Stimulated activated CD4-positive, alpha-beta T cell treated with anti-CD3 and anti-CD28 coated beads, Interleukin-12 subunit alpha, Interleukin-12 subunit beta, amount 100 ng/mL, for 48 hours (primary cell): ENCODE data around the gene SLC2A14.
"Not testable (repeated sequence)": the region's sequence is repeated elsewhere in the genome, so short reads cannot be mapped to it uniquely, and the experiment has no call there.

ENCODE experiments used
- DNase-seq, 3 donors: peaks; one replicate each; pipeline ENCODE4 v3.0.0-alpha.2; 2020; ENCODE audit warnings: low read depth in 2 of 3, low spot score in 1 of 3

The SLC2A14 gene

DNA sequence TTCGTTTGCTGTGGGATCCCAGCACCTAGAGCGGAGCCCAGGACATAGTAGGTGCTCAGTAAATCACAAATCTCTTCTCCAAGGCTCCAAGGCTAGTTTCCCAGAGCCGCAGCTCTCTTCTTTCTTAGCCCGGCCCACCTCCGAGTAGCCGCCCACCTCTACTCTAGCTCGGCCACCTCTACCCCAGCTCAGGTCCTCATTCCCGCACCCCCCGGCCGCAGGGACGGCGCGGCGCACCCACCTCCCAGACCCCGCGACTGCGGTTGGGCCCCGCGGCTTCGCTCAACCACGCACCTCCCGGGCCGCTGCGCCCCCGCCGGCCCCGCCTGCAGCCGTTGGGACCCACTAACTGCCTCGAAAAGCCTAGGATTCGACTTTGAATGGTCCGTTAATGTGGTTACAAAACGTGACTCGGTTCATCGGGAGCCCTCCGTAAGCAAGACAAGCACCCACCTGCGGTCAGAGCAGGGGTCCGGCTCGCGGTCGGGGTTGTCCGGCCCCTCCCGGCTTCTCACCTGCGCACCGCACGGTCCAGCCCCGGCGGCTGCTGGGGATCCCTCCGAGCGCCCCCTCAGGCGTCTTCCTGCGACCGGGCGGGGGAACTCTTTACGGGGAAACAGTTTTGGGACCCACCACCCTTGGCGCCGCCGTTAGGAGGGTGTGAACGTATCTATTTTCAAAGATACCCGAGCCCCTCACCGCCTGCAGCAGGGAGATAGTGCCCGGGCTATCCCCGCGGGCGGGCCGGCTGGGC is at the start of gene SLC2A14:
SLC2A14 (minus strand) TSS at position 350 of the 754 bp plus-strand sequence. CDS start 3,035 bp downstream, outside the sequence.
- no peak for DNase-seq

DNA sequence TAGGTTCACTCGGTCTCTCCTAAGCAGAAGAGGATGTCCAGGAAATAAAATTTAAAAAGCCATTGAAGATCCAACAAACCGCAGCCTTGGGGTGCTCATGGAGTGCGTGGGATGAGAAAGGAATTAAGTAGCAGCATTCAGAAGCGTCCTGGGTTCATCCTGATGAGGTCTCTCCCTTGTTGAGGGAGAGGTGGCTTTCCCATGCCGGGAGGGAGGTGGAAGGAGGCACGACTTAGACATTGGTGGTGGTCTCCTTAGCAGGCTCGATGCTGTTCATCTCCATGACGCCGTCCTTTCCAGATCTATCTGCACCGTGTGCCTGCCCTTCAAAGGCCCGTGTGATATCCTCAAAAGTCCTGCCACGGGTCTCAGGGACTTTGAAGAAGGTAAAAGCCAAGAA is 48.5 kb upstream of the SLC2A14 start:
- not testable (repeated sequence) for DNase-seq

DNA sequence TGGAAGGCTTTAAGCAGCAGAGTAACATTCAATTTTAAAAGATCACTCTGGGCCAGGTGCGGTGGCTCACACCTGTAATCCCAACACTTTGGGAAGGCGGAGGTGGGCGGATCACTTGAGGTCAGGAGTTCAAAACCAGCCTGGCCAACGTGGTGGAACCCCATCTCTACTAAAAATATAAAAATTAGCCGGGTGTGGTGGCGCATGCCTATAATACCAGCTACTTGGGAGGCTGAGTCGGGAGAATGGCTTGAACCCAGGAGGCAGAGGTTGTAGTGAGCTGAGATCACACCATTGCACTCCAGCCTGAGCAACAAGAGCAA is 45.5 kb upstream of the SLC2A14 start:
- not testable (repeated sequence) for DNase-seq

DNA sequence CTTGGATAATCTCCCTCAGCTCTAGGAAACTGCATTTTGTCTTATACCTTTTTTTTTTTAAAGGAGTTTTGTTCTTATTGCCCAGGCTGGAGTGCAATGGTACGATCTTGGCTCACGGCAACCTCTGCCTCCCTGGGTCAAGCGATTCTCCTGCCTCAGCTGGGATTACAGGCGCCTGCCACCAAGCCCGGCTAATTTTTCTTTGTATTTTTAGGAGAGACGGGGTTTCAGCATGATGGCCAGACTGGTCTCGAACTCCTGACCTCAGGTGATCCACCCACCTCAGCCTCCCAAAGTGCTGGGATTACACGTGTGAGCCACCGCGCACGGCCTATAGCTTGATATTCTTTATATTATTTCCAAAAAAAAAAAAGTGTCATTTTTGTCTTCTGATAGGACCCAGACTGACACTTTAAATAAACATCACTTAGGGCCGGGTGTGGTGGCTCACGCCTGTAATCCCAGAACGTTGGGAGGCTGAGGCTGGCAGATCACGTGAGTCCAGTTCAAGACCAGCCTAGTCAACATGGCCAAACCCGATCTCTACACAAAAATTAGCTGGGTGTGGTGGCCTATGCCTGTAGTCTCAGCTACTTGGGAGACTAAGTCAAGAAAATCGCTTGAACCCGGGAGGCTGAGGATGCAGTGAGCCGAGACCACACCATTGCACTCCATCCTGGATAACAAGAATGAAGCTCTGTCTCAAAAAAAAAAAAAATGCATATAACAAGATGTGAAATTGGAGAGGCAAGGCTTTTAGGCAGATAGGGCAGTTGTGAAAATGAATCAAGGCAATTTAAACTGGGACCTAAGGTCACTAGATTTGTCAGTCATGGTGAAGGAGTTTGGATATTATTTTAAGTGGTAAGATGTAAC is 44.9 kb upstream of the SLC2A14 start:
- DNase-seq, result no peak

DNA sequence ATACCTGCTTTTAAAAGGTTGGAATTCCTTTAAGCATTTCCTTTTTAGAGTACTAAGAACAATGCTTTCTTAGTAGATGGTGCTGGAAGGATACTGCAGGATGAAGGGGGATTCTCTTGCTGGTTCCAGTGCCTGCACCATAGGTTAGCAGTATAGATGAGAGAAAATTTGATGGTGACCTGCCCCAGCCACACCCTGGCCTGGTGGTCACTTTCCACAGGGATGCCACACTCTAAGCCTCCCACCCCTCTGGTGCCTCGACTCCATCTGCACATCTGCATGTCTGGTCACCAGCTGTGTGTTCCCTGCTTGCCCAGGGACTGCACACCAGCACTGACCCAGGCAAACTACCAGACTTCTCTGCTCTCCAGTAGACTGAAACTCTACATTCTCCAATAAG is 44.2 kb upstream of the SLC2A14 start:
- DNase-seq, result no peak

DNA sequence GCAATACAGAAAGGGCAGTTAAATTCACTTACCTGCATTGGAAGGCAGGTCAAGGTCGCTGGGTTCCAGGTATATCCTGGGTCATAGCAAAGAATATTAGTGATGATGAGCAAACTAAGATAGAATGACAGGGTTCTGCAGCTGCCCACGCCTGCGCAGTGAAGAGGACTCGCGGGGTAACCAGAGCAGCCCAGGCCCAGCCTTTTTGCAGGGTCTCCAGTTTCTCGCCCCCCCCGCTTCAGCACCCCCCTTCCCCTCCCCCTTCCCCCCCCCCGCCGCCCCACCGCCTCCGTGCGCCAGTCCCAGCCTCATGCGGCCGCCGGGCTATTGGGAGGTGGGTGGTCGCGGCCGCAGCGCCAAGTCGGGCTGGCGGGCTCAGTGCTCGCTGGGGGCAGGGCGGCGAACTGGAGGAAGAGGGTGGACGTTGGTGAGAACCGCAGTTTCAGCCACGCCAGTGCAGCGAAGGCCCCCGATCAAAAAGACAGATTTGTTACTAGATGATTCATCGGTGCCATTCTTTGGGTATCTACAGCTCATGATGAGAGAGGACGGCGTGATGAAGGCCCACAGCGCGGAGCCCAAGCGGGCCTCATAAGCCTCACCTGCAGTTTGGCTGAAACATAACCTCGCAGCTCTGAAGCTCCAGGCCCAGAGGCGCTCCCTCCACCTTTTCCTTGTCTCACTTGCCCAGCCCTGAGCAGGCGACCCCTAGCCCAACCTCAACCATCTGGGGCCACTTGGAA is 43.1 kb upstream of the SLC2A14 start:
- DNase-seq, result no peak

DNA sequence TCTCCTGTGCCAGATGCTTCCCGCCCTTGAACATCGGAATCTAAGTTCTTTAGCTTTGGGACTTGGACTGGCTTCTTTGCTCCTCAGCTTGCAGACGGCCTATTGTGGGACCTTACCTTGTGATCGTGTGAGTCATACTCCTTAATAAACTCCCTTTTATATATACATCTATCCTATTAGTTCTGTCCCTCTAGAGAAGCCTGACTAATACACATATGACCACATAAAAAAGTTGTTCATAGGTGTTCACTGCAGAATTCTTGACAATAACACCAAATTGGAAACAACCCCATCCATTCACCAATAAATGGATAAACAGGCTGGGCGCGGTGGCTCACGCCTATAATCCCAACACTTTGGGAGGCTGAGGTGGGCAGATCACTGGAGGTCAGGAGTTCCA is 37.4 kb upstream of the SLC2A14 start:
- DNase-seq, result not testable (repeated sequence)

DNA sequence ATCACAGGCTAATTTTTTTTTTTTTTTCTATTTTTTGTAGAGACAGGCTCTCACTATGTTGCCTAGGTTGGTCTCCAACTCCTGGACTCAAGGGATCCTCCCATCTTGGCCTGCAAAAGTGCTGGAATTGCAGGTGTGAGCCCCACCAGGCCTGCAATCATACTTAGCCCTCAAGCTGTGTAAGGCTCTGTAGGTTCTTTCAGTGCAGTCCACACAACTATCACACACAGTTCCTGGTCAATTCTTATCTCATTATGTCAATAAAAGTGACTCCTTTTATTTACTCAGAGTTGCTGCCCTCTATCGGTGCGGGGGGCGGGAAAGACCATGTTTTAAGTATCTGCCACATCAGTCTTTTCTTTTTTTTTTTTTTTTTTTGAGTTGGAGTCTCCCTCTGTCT is 34.3 kb upstream of the SLC2A14 start:
- no peak for DNase-seq

DNA sequence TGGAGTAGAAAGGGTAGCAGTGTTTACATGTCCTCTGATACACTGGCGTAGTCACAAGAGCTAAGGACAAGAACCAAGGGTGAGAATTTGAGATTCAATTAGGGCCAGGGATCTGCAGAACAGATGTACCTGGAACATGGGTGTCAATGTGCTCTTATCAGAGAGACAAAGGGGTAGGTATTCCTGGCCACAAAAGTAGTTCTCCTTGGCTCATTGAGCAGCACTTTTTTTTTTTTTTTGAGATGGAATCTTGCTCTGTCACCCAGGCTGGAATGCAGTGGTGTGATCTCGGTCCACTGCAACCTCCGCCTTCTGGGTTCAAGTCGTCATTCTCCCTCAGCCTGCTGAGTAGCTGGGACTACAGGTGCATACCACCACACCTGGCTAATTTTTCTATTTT is 33.6 kb upstream of the SLC2A14 start:
- not testable (repeated sequence) for DNase-seq

DNA sequence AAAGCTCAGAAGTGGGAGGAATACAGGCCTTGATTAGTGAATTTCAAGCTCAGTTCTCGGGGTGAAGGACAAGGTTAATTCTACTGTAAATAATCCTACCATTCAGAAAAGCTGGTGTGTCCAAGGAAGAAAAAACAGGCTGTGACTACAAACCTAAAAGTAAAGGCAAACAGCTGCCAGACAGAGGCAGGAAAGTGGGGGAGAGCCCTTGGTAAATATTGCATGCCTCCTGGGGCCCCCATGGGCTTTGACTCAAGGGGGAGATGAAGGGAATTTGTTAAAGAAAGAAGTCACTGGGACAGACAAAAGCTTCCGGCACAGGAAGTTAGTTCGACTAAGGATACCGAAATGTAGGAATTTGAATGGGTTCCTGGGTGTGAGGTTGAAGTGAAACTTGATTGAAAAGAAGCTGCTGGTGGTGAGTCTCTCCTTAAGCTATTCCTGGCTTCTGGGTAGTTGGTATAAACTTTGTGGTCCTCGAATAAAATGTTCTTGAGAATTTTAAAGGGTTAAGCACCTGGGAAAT is 32.9 kb upstream of the SLC2A14 start:
- DNase-seq, result not testable (repeated sequence)

DNA sequence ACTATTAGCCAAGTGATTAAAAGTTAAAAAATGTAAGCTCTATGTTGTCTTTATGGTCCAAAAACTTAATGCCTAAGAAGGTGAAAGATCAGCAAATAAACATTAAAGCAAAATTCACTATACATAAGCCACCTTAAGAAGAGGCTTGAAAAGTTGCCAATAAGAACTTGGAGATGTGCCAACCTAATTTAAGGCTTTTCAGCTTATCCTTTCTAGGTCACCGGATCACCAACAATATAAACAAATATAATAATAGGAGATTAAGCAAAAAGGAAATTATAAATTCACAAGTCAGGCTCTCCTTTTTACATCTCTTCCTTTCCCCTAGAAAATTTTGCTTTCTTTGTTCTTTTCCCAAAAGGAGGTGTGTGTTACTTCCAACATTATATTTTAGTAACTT is 32.4 kb upstream of the SLC2A14 start:
- DNase-seq, result no peak

DNA sequence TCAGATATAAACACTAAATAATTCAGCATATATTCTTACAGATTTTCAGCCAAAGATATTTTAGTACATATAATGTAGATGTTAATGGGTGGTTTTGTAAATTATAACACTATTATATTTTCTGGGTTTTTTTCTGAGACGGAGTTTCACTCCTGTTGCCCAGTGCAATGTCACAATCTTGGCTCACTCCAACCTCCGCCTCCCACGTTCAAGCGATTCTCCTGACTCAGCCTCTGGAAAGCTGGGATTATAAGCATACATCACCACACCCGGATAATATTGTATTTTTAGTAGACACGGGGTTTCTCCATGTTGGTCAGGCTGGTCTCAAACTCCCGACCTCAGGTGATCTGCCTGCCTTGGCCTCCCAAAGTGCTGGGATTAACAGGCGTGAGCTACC is 29.7 kb upstream of the SLC2A14 start:
- DNase-seq, result not testable (repeated sequence)

DNA sequence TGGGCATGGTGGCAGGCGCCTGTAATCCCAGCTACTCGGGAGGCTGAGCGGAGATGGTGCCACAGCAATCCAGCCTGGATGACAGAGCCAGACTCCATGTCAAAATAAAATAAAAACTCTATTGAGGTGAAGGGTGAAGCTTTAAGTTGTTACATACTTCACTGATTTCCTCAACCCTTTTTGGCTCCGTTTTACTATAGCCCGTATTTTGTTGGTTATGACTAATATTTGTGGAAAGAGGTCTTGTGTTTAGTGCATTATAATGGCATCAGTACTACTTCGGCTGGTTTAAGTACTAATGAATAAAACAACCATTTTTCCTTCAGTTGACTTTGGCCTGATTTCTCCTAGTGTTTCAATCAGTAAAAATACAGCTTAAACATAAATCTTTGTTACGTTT is 27.0 kb upstream of the SLC2A14 start:
- no peak for DNase-seq

DNA sequence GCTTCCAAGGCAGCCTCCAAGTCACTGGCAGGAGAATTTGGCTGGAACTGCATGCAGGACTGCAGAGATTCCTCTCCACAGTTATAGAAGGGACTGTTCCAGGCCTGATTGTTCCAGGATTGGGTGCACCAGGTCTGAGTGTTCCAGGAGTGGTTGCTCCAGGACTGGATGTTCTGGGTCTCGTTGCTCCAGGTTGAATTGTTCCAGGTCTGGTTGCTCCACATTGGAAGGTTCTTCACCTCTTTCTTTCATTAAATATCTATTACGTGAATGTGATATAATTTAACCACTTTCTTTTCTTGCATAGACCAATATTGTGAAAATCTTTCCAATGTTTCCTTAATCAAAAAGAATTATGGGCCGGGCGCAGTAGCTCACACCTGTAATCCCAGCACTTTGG is 24.0 kb upstream of the SLC2A14 start:
- DNase-seq, result not testable (repeated sequence)

DNA sequence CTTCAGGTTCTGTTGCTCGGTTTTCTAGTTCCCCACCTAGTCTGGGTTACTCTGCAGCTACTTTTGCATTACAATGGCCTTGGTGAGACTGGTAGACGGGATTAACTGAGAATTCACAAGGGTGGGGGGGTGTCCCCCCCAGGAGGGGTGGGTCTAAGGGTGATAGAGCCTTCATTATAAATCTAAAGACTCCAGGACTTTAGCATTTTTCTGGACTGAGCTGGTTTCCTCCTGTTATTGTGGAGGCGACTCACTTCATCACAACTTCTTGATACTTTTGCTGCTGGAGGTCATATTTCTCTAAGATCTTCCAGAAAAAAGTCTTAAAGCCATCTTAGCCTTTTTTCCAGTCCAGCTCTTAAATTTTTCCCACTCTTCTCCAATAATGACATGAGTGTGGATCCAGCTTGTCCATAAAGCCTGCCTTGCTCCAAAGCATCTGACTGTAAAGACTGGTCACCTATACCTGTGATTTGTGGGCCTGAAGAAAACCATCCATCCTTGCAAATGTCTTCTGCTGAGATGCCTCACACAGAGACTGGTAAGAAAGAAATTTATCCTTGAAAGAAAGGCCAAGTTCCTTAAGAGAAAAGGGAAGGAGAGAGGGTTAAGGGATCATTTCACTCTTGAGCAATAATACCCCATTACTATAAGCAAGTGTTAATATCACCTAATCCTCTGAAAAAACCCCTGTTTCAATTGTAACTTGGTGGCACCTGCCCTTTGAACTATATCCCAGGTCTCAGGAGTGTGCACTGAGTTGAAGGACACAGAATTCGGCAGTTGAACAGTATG is 19.7 kb upstream of the SLC2A14 start:
- no peak for DNase-seq

DNA sequence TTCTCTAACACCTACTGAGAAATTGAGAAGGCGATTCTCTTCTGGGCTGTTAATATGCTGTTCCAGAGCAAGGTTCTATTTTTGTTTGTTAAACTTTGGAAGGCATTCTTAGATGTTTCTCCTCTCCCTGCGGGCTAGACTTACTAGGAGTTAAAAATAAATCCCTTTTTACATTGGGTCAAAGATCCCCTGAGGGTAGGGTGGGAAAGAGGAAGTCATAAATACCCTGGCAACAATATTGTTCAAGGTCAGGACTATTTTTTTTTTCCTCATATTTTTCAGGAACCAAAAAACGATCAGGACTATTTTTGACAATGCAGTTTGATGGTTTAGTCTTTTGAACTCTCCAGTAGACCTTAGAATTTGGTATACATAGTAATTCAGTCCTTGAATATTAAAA is 12.0 kb upstream of the SLC2A14 start:
- DNase-seq, result no peak

DNA sequence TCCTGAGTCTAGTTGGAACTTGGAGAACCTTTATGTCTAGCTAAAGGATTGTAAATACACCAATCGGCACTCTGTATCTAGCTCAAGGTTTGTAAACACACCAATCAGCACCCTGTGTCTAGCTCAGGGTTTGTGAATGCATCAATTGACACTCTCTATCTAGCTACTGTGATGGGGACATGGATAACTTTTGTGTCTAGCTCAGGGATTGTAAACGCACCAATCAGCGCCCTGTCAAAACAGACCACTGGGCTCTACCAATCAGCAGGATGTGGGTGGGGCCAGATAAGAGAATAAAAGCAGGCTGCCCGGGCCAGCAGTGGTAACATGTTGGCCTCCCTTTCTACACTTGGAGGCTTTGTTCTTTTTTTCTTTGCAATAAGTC is 9.0 kb upstream of the SLC2A14 start:
- not testable (repeated sequence) for DNase-seq

DNA sequence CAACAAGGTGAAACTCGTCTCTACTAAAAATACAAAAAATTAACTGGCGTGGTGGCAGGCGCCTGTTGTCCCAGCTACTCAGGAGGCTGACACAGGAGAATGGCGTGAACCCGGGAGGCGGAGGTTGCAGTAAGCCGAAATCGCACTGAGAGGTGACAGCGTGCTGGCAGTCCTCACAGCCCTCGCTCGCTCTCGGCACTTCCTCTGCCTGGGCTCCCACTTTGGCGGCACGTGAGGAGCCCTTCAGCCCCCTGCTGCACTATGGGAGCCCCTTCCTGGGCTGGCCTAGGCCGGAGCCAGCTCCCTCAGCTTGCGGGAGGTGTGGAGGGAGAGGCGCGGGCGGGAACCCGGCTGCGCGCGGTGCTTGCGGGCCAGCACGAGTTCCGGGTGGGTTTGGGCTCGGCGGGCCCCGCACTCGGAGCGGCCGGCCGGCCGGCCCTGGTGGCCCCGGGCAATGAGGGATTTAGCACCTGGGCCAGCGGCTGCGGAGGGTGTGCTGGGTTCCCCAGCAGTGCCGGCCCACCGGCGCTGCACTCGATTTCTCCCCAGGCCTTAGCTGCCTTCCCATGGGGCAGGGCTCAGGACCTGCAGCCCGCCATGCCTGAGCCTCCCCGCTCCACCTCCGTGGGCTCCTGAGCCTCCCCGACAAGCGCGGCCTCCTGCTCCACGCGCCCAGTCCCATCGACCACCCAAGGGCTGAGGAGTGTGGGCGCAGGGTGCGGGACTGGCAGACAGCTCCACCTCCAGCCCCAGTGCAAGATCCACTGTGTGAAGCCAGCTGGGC is 8.4 kb upstream of the SLC2A14 start:
- DNase-seq, result not testable (repeated sequence)

DNA sequence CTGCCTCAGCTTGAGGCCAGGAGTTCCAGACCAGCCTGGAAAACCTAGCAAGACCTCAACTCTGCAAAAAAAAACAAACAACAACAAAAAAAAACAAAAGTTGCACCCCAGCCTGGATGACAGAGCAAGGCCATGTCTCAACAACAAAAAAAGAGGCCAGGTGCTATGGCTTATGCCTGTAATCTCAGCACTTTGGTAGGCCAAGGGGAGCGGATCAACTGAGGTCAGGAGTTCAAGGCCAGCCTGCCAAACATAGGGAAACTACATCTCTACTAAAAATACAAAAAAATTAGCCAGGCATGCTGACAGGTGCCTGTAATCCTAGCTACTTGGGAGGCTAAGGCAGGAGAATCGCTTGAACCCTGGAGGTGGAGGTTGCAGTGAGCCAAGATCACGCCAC is 6.5 kb upstream of the SLC2A14 start:
- DNase-seq, result no peak

DNA sequence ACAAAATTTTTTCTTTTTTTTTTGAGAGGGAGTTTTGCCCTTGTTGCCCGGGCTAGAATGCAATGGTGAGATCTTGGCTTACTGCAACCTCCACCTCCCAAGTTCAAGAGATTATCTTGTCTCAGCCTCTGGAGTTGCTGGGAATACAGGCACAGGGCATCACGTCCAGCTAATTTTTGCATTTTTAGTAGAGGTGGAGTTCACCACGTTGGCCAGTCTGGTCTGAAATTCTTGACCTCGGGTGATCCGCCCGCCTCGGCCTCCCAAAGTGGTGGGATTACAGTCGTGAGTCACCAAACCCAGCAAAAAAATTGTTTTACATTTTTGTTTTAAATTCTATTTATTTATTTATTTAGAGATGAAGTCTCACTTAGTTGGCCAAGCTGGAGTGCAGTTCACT is 4.7 kb upstream of the SLC2A14 start:
- DNase-seq, result no peak
